Non-pigmented ciliary epithelial cell (primary cell): ENCODE measurements around the gene PACSIN2.
A peak's percentile ranks its signal among the peaks of the same experiment; 100 is the strongest.
"Not testable (repeated sequence)": the region's sequence is repeated elsewhere in the genome, so short reads cannot be mapped to it uniquely, and the experiment has no call there.

Source experiments
- DNase-seq: peaks from one replicate; pipeline ENCODE4 v3.0.0-alpha.2; 2010; ENCODE audit warnings: low read depth

The PACSIN2 gene

GRCh38 chr22:42992092-42992491 is 22.9 kb downstream of the PACSIN2 start:
- DNase-seq: no peak

- no peak for DNase-seq
Measured at GRCh38 chr22:42991010-42991651, 23.8 kb downstream of the PACSIN2 start.

- DNase-seq: no peak
Measured at GRCh38 chr22:42990131-42990838, 24.7 kb downstream of the PACSIN2 start.

- DNase-seq: no peak
Measured at GRCh38 chr22:42986115-42986514, 28.8 kb downstream of the PACSIN2 start.

GRCh38 chr22:42985531-42985905 is 29.4 kb downstream of the PACSIN2 start:
- DNase-seq: no peak

GRCh38 chr22:42984814-42985530 is 30.0 kb downstream of the PACSIN2 start:
- no peak for DNase-seq

- DNase-seq: no peak
Measured at GRCh38 chr22:42984397-42984796, 30.6 kb downstream of the PACSIN2 start.

- no peak for DNase-seq
Measured at GRCh38 chr22:42983470-42983869, 31.5 kb downstream of the PACSIN2 start.

- no peak for DNase-seq
Measured at GRCh38 chr22:42979606-42980005, 35.3 kb downstream of the PACSIN2 start.

GRCh38 chr22:42978453-42979103 is 36.4 kb downstream of the PACSIN2 start:
- no peak for DNase-seq

GRCh38 chr22:42977569-42977968 is 37.4 kb downstream of the PACSIN2 start:
- DNase-seq: no peak

- no peak for DNase-seq
Measured at GRCh38 chr22:42976217-42976933, 38.6 kb downstream of the PACSIN2 start.

GRCh38 chr22:42974223-42974622 is 40.7 kb downstream of the PACSIN2 start:
- no peak for DNase-seq

GRCh38 chr22:42973536-42973881 is 41.4 kb downstream of the PACSIN2 start:
- no peak for DNase-seq

GRCh38 chr22:42972649-42973535 is 42.1 kb downstream of the PACSIN2 start:
- no peak for DNase-seq

- not testable (repeated sequence) for DNase-seq
Measured at GRCh38 chr22:42971473-42971860, 43.5 kb downstream of the PACSIN2 start.

GRCh38 chr22:42970029-42970428 is 44.9 kb downstream of the PACSIN2 start:
- DNase-seq: no peak

GRCh38 chr22:42969348-42969975 is 45.5 kb downstream of the PACSIN2 start:
- DNase-seq: peak; percentile 78

- no peak for DNase-seq
Measured at GRCh38 chr22:42967933-42968332, 47.0 kb downstream of the PACSIN2 start.

- DNase-seq: no peak
Measured at GRCh38 chr22:42967005-42967404, 47.9 kb downstream of the PACSIN2 start.

GRCh38 chr22:42966497-42966896 is 48.5 kb downstream of the PACSIN2 start:
- no peak for DNase-seq
